ENCODE data around the gene CA4. TPM values are rescaled to one million over a fixed set of nuclear protein-coding genes. Genes with fewer than 3 reads are reported as not detected.
A peak's percentile ranks its signal among the peaks of the same experiment; 100 is the strongest.

CA4 gene
- total RNA-seq, 1 experiment from 2014 or later, result 6.7 TPM

DNA sequence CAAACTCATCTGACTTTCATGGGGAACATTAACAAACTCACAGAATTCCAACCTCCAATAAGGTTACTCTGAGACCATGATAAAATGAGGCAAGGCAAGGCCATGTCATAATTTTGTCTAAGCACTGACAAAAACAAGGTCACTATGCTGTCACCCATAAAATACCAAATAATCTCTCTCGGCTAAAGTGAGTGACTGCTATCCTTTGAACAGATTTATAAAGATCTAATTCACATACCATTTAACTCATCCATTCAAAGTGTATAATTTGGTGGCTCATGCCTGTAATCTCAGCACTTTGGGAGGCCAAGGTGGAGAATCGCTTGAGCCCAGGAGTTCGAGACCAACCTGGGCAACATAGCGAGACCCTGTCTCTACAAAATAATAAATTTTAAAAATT, 20.6 kb upstream of the CA4 start:
- Mint-ChIP-seq H3K36me3 (no peaks in the 10 kb centered on the region; the same call in 1 of the 2 replicates), H3K4me3 (no peak overlapping the region), H3K27ac (no peak overlapping the region), H3K27me3 (ENCODE audit: low read depth) (peaks cover 19% of the 10 kb centered on the region), H3K9me3 (no peaks in the 10 kb centered on the region), H3K4me1 (peaks cover 13% of the 10 kb centered on the region)
- ATAC-seq, result no peak
- TF ChIP-seq FOXK1 (CRISPR knock-in tag; IDR thresholded peaks at IDR 0.05) (no peak), HMGA2 (CRISPR knock-in tag; IDR thresholded peaks at IDR 0.05) (no peak), ETV6 (CRISPR knock-in tag; IDR thresholded peaks at IDR 0.05) (no peak), JUN (CRISPR knock-in tag; IDR thresholded peaks at IDR 0.05) (no peak), SOX15 (CRISPR knock-in tag; IDR thresholded peaks at IDR 0.05) (no peak), SP1 (CRISPR knock-in tag; conservative IDR thresholded peaks at IDR 0.05) (no peak), NR3C1 (CRISPR knock-in tag; conservative IDR thresholded peaks at IDR 0.05; ENCODE audit: low read depth) (no peak), ZNF396 (CRISPR knock-in tag; IDR thresholded peaks at IDR 0.05; ENCODE audit: borderline replicate concordance) (no peak)
- TF ChIP-seq, protein P1, sequence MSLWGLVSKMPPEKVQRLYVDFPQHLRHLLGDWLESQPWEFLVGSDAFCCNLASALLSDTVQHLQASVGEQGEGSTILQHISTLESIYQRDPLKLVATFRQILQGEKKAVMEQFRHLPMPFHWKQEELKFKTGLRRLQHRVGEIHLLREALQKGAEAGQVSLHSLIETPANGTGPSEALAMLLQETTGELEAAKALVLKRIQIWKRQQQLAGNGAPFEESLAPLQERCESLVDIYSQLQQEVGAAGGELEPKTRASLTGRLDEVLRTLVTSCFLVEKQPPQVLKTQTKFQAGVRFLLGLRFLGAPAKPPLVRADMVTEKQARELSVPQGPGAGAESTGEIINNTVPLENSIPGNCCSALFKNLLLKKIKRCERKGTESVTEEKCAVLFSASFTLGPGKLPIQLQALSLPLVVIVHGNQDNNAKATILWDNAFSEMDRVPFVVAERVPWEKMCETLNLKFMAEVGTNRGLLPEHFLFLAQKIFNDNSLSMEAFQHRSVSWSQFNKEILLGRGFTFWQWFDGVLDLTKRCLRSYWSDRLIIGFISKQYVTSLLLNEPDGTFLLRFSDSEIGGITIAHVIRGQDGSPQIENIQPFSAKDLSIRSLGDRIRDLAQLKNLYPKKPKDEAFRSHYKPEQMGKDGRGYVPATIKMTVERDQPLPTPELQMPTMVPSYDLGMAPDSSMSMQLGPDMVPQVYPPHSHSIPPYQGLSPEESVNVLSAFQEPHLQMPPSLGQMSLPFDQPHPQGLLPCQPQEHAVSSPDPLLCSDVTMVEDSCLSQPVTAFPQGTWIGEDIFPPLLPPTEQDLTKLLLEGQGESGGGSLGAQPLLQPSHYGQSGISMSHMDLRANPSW (CRISPR knock-in tag; conservative IDR thresholded peaks at IDR 0.05; ENCODE audit: low read depth), result no peak
- TF ChIP-seq, protein P2, sequence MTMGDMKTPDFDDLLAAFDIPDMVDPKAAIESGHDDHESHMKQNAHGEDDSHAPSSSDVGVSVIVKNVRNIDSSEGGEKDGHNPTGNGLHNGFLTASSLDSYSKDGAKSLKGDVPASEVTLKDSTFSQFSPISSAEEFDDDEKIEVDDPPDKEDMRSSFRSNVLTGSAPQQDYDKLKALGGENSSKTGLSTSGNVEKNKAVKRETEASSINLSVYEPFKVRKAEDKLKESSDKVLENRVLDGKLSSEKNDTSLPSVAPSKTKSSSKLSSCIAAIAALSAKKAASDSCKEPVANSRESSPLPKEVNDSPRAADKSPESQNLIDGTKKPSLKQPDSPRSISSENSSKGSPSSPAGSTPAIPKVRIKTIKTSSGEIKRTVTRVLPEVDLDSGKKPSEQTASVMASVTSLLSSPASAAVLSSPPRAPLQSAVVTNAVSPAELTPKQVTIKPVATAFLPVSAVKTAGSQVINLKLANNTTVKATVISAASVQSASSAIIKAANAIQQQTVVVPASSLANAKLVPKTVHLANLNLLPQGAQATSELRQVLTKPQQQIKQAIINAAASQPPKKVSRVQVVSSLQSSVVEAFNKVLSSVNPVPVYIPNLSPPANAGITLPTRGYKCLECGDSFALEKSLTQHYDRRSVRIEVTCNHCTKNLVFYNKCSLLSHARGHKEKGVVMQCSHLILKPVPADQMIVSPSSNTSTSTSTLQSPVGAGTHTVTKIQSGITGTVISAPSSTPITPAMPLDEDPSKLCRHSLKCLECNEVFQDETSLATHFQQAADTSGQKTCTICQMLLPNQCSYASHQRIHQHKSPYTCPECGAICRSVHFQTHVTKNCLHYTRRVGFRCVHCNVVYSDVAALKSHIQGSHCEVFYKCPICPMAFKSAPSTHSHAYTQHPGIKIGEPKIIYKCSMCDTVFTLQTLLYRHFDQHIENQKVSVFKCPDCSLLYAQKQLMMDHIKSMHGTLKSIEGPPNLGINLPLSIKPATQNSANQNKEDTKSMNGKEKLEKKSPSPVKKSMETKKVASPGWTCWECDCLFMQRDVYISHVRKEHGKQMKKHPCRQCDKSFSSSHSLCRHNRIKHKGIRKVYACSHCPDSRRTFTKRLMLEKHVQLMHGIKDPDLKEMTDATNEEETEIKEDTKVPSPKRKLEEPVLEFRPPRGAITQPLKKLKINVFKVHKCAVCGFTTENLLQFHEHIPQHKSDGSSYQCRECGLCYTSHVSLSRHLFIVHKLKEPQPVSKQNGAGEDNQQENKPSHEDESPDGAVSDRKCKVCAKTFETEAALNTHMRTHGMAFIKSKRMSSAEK (CRISPR knock-in tag; IDR thresholded peaks at IDR 0.05; ENCODE audit: borderline replicate concordance), result no peak
- TF ChIP-seq, protein P3, sequence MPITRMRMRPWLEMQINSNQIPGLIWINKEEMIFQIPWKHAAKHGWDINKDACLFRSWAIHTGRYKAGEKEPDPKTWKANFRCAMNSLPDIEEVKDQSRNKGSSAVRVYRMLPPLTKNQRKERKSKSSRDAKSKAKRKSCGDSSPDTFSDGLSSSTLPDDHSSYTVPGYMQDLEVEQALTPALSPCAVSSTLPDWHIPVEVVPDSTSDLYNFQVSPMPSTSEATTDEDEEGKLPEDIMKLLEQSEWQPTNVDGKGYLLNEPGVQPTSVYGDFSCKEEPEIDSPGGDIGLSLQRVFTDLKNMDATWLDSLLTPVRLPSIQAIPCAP (CRISPR knock-in tag; IDR thresholded peaks at IDR 0.05), result no peak
- ChIA-PET POLR2A (no interaction called here), CTCF (interaction anchor here (0.6 kb wide), 2 partner anchors 13 to 471 kb away, joined by 3 to 5 read pairs; partner anchors contain the start of gene PPM1D)
- DNase-seq (ENCODE audit: low spot score), result no peak

DNA sequence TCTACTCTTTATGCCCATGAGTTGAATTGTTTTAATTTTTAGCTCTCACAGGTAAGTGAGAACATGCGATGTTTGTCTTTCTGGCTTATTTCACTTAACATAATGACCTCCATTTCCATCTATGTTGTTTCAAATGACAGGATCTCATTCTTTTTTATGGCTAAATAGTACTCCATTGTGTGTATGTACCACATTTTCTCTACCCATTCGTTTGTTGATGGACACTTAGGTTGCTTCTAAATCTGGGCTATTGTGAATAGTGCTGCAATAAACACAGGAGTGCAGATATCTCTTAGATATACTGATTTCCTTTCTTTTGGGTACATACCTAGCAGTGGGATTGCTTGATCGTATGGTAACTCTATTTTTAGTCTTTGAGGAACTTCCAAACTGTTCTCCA, 19.3 kb upstream of the CA4 start:
- DNase-seq (ENCODE audit: low spot score) (no peak), ATAC-seq (no peak)
- TF ChIP-seq TCF7 (CRISPR knock-in tag; IDR thresholded peaks at IDR 0.05; ENCODE audit: low read depth) (no peak), MYBL2 (CRISPR knock-in tag; IDR thresholded peaks at IDR 0.05) (no peak), ZNF671 (CRISPR knock-in tag; IDR thresholded peaks at IDR 0.05) (no peak)
- H3K27ac Mint-ChIP-seq, result no peak overlapping the region
- H3K36me3 Mint-ChIP-seq, result no peaks in the 10 kb centered on the region; the same call in 1 of the 2 replicates
- ChIA-PET POLR2A (no interaction called here), CTCF (interaction anchor here (0.6 kb wide), 1 partner anchor 30 kb away, joined by 4 read pairs; no protein-coding TSS in a partner anchor)
- peaks cover 32% of the 10 kb centered on the region for H3K27me3 Mint-ChIP-seq (ENCODE audit: low read depth)
- no peak overlapping the region for H3K4me3 Mint-ChIP-seq
- no peaks in the 10 kb centered on the region for H3K9me3 Mint-ChIP-seq
- H3K4me1 Mint-ChIP-seq, result peaks cover 22% of the 10 kb centered on the region

DNA sequence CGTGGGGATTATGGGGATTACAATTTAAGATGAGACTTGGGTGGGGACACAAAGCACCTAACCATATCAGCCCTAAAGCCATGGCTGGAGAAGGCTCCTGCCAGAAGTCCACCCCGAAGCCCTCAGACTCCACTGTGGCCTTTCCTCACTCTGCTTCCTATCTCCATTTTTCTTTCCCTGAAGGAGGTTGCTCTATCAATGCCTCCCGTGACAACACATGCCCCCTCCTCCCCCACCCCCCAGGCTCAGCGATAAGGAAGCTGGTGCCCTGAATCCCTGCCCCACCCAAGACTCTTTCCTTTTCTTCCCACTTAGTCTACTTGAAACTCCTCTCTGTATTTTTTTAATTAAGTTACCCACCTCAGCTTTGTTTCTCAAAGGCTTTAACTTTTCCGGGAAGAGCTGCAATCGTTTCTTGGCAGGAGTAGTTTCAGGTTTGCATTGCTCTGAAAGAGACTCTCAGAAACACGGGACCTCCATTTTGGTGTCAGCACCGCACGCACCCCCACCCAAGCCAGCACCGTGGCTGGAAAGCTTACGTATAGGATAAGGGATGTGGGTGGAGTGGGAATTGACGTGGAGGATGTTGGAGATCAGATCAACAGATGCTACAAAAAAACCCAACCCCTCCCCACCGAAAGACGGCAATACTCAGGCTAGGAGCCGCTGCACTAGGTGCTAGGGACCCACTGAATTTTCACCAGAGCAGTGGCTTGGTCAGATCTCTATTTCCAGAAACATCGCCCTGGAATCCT, 15.2 kb upstream of the CA4 start:
- H3K36me3 Mint-ChIP-seq, result no peaks in the 10 kb centered on the region; the same call in 1 of the 2 replicates
- POLR2A ChIA-PET, result no interaction called here
- TF ChIP-seq ZNF423 (CRISPR knock-in tag; IDR thresholded peaks at IDR 0.05) (no peak), GTF2I (CRISPR knock-in tag; conservative IDR thresholded peaks at IDR 0.05) (no peak), ZNF121 (CRISPR knock-in tag; IDR thresholded peaks at IDR 0.05) (no peak)
- TF ChIP-seq, protein P4, sequence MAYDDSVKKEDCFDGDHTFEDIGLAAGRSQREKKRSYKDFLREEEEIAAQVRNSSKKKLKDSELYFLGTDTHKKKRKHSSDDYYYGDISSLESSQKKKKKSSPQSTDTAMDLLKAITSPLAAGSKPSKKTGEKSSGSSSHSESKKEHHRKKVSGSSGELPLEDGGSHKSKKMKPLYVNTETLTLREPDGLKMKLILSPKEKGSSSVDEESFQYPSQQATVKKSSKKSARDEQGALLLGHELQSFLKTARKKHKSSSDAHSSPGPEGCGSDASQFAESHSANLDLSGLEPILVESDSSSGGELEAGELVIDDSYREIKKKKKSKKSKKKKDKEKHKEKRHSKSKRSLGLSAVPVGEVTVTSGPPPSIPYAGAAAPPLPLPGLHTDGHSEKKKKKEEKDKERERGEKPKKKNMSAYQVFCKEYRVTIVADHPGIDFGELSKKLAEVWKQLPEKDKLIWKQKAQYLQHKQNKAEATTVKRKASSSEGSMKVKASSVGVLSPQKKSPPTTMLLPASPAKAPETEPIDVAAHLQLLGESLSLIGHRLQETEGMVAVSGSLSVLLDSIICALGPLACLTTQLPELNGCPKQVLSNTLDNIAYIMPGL (CRISPR knock-in tag; IDR thresholded peaks at IDR 0.05), result no peak
- peak overlapping the region; percentile 93 for H3K4me3 Mint-ChIP-seq
- H3K27me3 Mint-ChIP-seq (ENCODE audit: low read depth), result peaks cover 58% of the 10 kb centered on the region
- peaks cover 5% of the 10 kb centered on the region for H3K9me3 Mint-ChIP-seq
- H3K27ac Mint-ChIP-seq, result no peak overlapping the region
- ATAC-seq, result no peak
- no peak for DNase-seq (ENCODE audit: low spot score)
- CTCF ChIA-PET, result interaction anchor here (0.6 kb wide), 1 partner anchor 16 kb away, joined by 3 read pairs; no protein-coding TSS in a partner anchor
- peaks cover 21% of the 10 kb centered on the region for H3K4me1 Mint-ChIP-seq
